K562 (cell line): Measurements from ENCODE around the gene SDHAF3. TPM values are rescaled to one million over a fixed set of nuclear protein-coding genes. Genes with fewer than 3 reads are reported as not detected.

Source experiments
- CBFA2T3 ChIP-seq: fragments of 450-650 bp; IDR thresholded peaks from 2 replicates; pipeline ENCODE4 v1.6.1; 2017
- DDX20 ChIP-seq: fragments of 450-650 bp; IDR thresholded peaks from 2 replicates; pipeline ENCODE4 v1.6.1; 2016; ENCODE audit warnings: missing genetic modification characterization, low read depth, mild to moderate bottlenecking, missing compliant biosample characterization, moderate library complexity
- DIDO1 ChIP-seq: fragments of 450-650 bp; IDR thresholded peaks from 2 replicates; pipeline ENCODE4 v1.6.1; 2016; ENCODE audit warnings: low read depth, missing biosample characterization, missing genetic modification characterization
- ETS1 ChIP-seq: conservative IDR thresholded peaks from 2 replicates; pipeline ENCODE4 v1.6.1; 2011; ENCODE audit warnings: low read depth, mild to moderate bottlenecking, low read length; ENCODE audit not compliant: control insufficient read depth
- FOXK2 ChIP-seq, 2 experiments: fragments of 450-650 bp; IDR thresholded peaks in 1 of 2; conservative IDR thresholded peaks in 1 of 2; 2 replicates each; pipeline ENCODE4 v1.6.1; 2016; ENCODE audit warnings: low read depth in 2 of 2, mild to moderate bottlenecking in 1 of 2
- HSF4 ChIP-seq: fragments of 250-450 bp; sonication (Bioruptor Pico); IDR thresholded peaks from 2 replicates; pipeline ENCODE4 v2.1.2; 2022; ENCODE audit warnings: mild to moderate bottlenecking, moderate library complexity, borderline replicate concordance
- MLX ChIP-seq, 2 experiments: fragments of 450-650 bp in 1 of 2; sonication (generic) in 1 of 2; formaldehyde crosslinking; conservative IDR thresholded peaks; 2 replicates each; pipeline versions ENCODE4 v1.4.0 to v1.8.1; 2020 to 2022; ENCODE audit warnings: mild to moderate bottlenecking in 1 of 2, missing genetic modification reagents in 1 of 2
- RBM17 ChIP-seq: fragments of 200-400 bp; formaldehyde crosslinking; IDR thresholded peaks from 2 replicates; pipeline ENCODE4 v1.6.1; 2017; ENCODE audit warnings: low read depth, mild to moderate bottlenecking, low read length, borderline replicate concordance
- TBP ChIP-seq: optimal IDR thresholded peaks from 2 replicates; pipeline ENCODE3; 2011; ENCODE audit warnings: low read depth, low read length, improper control_type of control experiment
- TGIF2 ChIP-seq: sonication (generic); formaldehyde crosslinking; IDR thresholded peaks from 2 replicates; pipeline ENCODE4 v1.8.1; 2022; ENCODE audit warnings: mild to moderate bottlenecking, missing genetic modification reagents, moderate library complexity
- ZBTB40 ChIP-seq, 2 experiments: fragments of 450-650 bp in 1 of 2; sonication (generic) in 1 of 2; formaldehyde crosslinking in 1 of 2; IDR thresholded peaks; 2 replicates each; pipeline versions ENCODE4 v1.7.1 to v1.9.0; 2016 to 2022; ENCODE audit warnings: inconsistent platforms in 1 of 2, mild to moderate bottlenecking in 1 of 2, missing genetic modification reagents in 1 of 2
- ZFPM2 ChIP-seq: fragments of 250-450 bp; sonication (Bioruptor Pico); IDR thresholded peaks from 2 replicates; pipeline ENCODE4 v1.5.1; 2022; ENCODE audit warnings: mild to moderate bottlenecking
- ZNF586 ChIP-seq: fragments of 450-650 bp; formaldehyde crosslinking; conservative IDR thresholded peaks from 2 replicates; pipeline ENCODE4 v1.4.0; 2020; ENCODE audit warnings: mild to moderate bottlenecking, moderate library complexity
- ZNF668 ChIP-seq: fragments of 250-450 bp; sonication (Bioruptor Pico); IDR thresholded peaks from 2 replicates; pipeline ENCODE4 v1.8.0; 2022; ENCODE audit warnings: mild to moderate bottlenecking, inconsistent platforms
- ZNF699 ChIP-seq: fragments of 250-450 bp; sonication (Bioruptor Pico); IDR thresholded peaks from 2 replicates; pipeline ENCODE4 v1.8.0; 2021; ENCODE audit warnings: mild to moderate bottlenecking, moderate library complexity; ENCODE audit not compliant: insufficient replicate concordance
- polyA plus RNA-seq, 8 experiments: library from polyadenylated mRNA; depleted of rRNA in 4 of 8; stranded (reverse) in 5 of 8; unstranded in 3 of 8; fragments of >200 nt; fragmentation: Nextera tagmentation in 2 of 8; fragmentation: Illumina TruSeq in 1 of 8; extraction: Ambion mirVana in 2 of 8; extraction: Trizol in 1 of 8; gene quantifications; 2 replicates each; pipeline versions ENCODE4 v1.2.1 to v1.2.3, GENCODE V29; 2011 to 2014; ENCODE audit warnings: inconsistent platforms in 1 of 8, missing spikeins in 1 of 8
- total RNA-seq, 7 experiments: library from RNA; depleted of rRNA in 6 of 7; stranded (reverse); fragments of >200 nt in 6 of 7; fragmentation: Illumina TruSeq in 2 of 7; extraction: Trizol in 2 of 7; gene quantifications; 2 replicates each; pipeline versions ENCODE4 v1.2.1 to v1.2.3, GENCODE V29; 2011 to 2021; ENCODE audit warnings: low replicate concordance in 1 of 7

Gene SDHAF3
- total and polyA plus RNA-seq, 9 of the 15 experiments (the other 6 are each of a cell fraction or from before 2014, with no cell fraction given), result 51.5 to 403 (median 145) TPM

GRCh38 chr7:97126483-97127171, 9.1 kb downstream of the SDHAF3 start (continued):
- TF ChIP-seq DIDO1 (tag), result no peak
- no peak for TF ChIP-seq ZFPM2 (CRISPR knock-in tag)
- no peak for TF ChIP-seq MLX (CRISPR knock-in tag; conservative IDR thresholded peaks at IDR 0.05)
- no peak for TF ChIP-seq TBP
- TF ChIP-seq HSF4 (CRISPR knock-in tag), result no peak
- TF ChIP-seq RBM17, result no peak
- no peak for TF ChIP-seq ZBTB40 (IDR thresholded peaks at IDR 0.05)
- no peak for TF ChIP-seq ZBTB40 (CRISPR knock-in tag; IDR thresholded peaks at IDR 0.05)
- no peak for TF ChIP-seq TGIF2 (CRISPR knock-in tag)
- TF ChIP-seq ZNF699, result no peak
- no peak for TF ChIP-seq ZNF668
- 0 out of 4 replicates have a peak, but pooled peaks of 1 of the 2 experiments have one; percentile 69 for TF ChIP-seq FOXK2 (conservative IDR thresholded peaks at IDR 0.05 in 1 of 2, IDR thresholded peaks at IDR 0.05 in 1 of 2; ENCODE audit: low read depth in 2 of 2)
- TF ChIP-seq ZNF586 (CRISPR knock-in tag), result no peak
- TF ChIP-seq ETS1, result no peak
- TF ChIP-seq DDX20, result no peak
- TF ChIP-seq CBFA2T3, result peak; percentile 68
